Right lung (tissue), 5 donors: ENCODE results near the gene MTHFSD. TPM values are rescaled to one million over a fixed set of nuclear protein-coding genes. Genes with fewer than 3 reads are reported as not detected.

Experiments
- DNase-seq, 2 donors: peaks; one replicate each; pipeline ENCODE4 v3.0.0-alpha.2; 2013
- polyA plus RNA-seq, 5 donors: library from polyadenylated mRNA; unstranded; fragments of 120-200 nt; gene quantifications; one replicate each; pipeline versions ENCODE4 v1.2.1 to v1.2.3, GENCODE V29; 2013; ENCODE audit warnings: inconsistent platforms in 1 of 5, low replicate concordance in 1 of 5; ENCODE audit not compliant: insufficient read length in 5 of 5, insufficient read depth in 1 of 5

The MTHFSD gene
- polyA plus RNA-seq, 5 donors = 22.5 to 30.8 (median 28.9) TPM

GRCh38 chr16:86492267-86492960 is 62.6 kb downstream of the MTHFSD start:
- no peak for DNase-seq

GRCh38 chr16:86491640-86492023 is 63.4 kb downstream of the MTHFSD start:
- no peak for DNase-seq

GRCh38 chr16:86490859-86491639 is 64.0 kb downstream of the MTHFSD start:
- no peak for DNase-seq

- no peak for DNase-seq
Measured at GRCh38 chr16:86485746-86486145, 69.3 kb downstream of the MTHFSD start.

GRCh38 chr16:86484240-86484639 is 70.8 kb downstream of the MTHFSD start:
- DNase-seq = no peak

- DNase-seq = no peak
Measured at GRCh38 chr16:86481607-86482006, 73.4 kb downstream of the MTHFSD start.

- DNase-seq = no peak
Measured at GRCh38 chr16:86480444-86480843, 74.6 kb downstream of the MTHFSD start.

Other genes starting within 250 kb of the MTHFSD start
- gene FOXF1, start 44.7 kb downstream of the MTHFSD start, polyA plus RNA-seq = 10 to 100 TPM; 35.6 to 47.5 (median 40.8) TPM
- gene FOXC2, start 11.6 kb upstream of the MTHFSD start, polyA plus RNA-seq = under 1 TPM; 0.31 to 0.95 (median 0.72) TPM
- 1 to 10 TPM; 5.0 to 6.4 (median 5.2) TPM for gene FOXL1, start 23.3 kb upstream of the MTHFSD start, polyA plus RNA-seq